Measurements from ENCODE around the gene COMTD1. TPM values are rescaled to one million over a fixed set of nuclear protein-coding genes. Genes with fewer than 3 reads are reported as not detected.
"Not testable (repeated sequence)": the region's sequence is repeated elsewhere in the genome, so short reads cannot be mapped to it uniquely, and the experiment has no call there.

COMTD1 gene
- total RNA-seq, 1 donor from 2014 or later = 41.5 TPM

GRCh38 chr10:75209086-75209920 lies 26.5 kb downstream of the COMTD1 start:
- peak overlapping the region; percentile 94 for H3K4me3 ChIP-seq (ENCODE audit: low read depth, low read length)
- DNase-seq (ENCODE audit: low read depth) = no peak
- no peak for TF ChIP-seq CTCF (conservative IDR thresholded peaks at IDR 0.05; ENCODE audit: low read depth, low read length)

- no peak for DNase-seq (ENCODE audit: low read depth)
- H3K4me3 ChIP-seq (ENCODE audit: low read depth, low read length) = no peak overlapping the region
- no peak for TF ChIP-seq CTCF (conservative IDR thresholded peaks at IDR 0.05; ENCODE audit: low read depth, low read length)
These were observed 27.6 kb downstream of the COMTD1 start for GRCh38 chr10:75208181-75208580.

GRCh38 chr10:75207857-75208144 lies 28.0 kb downstream of the COMTD1 start:
- TF ChIP-seq CTCF (conservative IDR thresholded peaks at IDR 0.05; ENCODE audit: low read depth, low read length) = no peak

GRCh38 chr10:75207079-75207856 lies 28.5 kb downstream of the COMTD1 start:
- TF ChIP-seq CTCF (conservative IDR thresholded peaks at IDR 0.05; ENCODE audit: low read depth, low read length) = no peak
- H3K4me3 ChIP-seq (ENCODE audit: low read depth, low read length) = no peak overlapping the region
- no peak for DNase-seq (ENCODE audit: low read depth)

More at GRCh38 chr10:75207857-75208144, 28.0 kb downstream of the COMTD1 start:
- no peak overlapping the region for H3K4me3 ChIP-seq (ENCODE audit: low read depth, low read length)
- DNase-seq (ENCODE audit: low read depth) = no peak

DNA sequence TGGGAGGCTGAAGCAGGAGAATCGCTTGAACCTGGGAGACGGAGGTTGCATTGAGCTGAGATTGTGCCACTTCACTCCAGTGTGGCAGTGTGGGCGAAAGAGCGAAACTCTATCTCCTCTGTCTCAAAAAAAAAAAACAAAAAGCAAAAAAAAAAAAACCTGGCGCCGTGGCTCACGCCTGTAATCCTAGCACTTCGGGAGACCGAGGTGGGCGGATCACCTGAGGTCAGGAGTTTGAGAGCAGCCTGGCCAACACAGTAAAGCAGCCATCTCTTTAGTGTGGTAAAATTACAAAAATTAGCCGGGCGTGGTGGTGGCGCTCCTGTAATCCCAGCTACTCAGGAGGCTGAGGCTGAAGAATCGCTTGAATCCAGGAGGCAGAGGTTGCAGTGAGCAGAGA lies 29.1 kb downstream of the COMTD1 start:
- not testable (repeated sequence) for H3K4me3 ChIP-seq (ENCODE audit: low read depth, low read length); DNase-seq (ENCODE audit: low read depth)

GRCh38 chr10:75205908-75206307 lies 29.8 kb downstream of the COMTD1 start:
- DNase-seq (ENCODE audit: low read depth) = no peak
- H3K4me3 ChIP-seq (ENCODE audit: low read depth, low read length) = no peak overlapping the region
- no peak for TF ChIP-seq CTCF (conservative IDR thresholded peaks at IDR 0.05; ENCODE audit: low read depth, low read length)

DNA sequence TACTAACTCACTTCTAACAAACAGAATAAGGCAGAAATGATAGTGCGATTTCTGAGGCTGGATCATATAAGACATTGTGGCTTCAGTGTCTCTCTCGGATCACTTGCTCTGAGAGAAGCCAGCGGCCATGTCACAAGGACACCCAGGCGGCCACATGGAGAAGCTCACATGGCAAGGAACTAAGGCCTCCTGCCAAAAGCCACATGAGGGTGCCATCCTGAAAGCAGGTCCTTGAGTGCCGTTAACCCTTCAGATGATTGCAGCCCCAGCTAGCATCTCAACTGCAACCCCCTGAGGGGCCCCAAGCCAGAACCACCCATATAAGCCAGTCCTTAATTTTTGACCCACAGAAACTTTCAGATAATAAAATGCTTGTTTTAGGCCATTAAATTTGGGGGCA lies 32.0 kb downstream of the COMTD1 start:
- no peak for TF ChIP-seq CTCF (conservative IDR thresholded peaks at IDR 0.05; ENCODE audit: low read depth, low read length)
- no peak for DNase-seq (ENCODE audit: low read depth)
- H3K4me3 ChIP-seq (ENCODE audit: low read depth, low read length) = no peak overlapping the region

GRCh38 chr10:75203046-75203620 lies 32.6 kb downstream of the COMTD1 start:
- not testable (repeated sequence) for DNase-seq (ENCODE audit: low read depth); H3K4me3 ChIP-seq (ENCODE audit: low read depth, low read length)
